Fibroblast of villous mesenchyme (primary cell): ENCODE results near the gene LRRN3. TPM values are rescaled to one million over a fixed set of nuclear protein-coding genes. Genes with fewer than 3 reads are reported as not detected.

Experiments used
- DNase-seq: peaks from one replicate; pipeline ENCODE4 v3.0.0-alpha.2; 2010; ENCODE audit warnings: low read depth
- H3K4me3 ChIP-seq: 2 replicates; pipeline ENCODE4 v1.5.1; 2011; ENCODE audit warnings: low read depth, mild to moderate bottlenecking, low read length
- total RNA-seq: library from RNA; depleted of rRNA; stranded (reverse); fragments of >200 nt; gene quantifications from 2 replicates; pipeline ENCODE4 v1.2.3, GENCODE V29; 2012
- TF ChIP-seq, protein P1 (sequence below): IDR thresholded peaks from 2 replicates; pipeline ENCODE4 v1.5.1; 2012; ENCODE audit warnings: low read depth, mild to moderate bottlenecking, low read length; ENCODE audit not compliant: insufficient read depth

The LRRN3 gene
- total RNA-seq = 0.64 and 0.86 TPM in 2 replicates

DNA sequence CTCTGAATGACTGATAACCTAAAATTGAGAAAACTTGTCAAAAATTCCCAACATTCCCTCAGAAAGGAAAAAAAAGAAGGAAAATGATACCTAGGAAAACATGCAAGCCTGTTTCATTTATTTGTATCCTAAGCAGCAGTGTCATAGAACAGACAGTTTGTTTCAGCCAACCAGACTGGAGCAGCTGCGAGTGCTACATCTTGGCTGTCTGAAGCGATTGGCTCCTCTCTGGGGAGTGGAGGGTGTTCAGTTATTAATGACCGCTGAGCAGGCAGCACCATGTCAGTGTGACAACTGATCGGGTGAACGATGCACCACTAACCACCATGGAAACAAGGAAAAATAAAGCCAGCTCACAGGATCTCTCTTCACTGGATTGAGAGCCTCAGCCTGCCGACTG lies at the start of gene LRRN3:
Gene LRRN3 (plus strand): TSS at position 282 of the 400 bp plus-strand sequence. CDS start 31,646 bp downstream, outside the sequence.
- peak within 1 kb of the TSS; percentile 25 for H3K4me3 ChIP-seq
- TF ChIP-seq, protein P1, sequence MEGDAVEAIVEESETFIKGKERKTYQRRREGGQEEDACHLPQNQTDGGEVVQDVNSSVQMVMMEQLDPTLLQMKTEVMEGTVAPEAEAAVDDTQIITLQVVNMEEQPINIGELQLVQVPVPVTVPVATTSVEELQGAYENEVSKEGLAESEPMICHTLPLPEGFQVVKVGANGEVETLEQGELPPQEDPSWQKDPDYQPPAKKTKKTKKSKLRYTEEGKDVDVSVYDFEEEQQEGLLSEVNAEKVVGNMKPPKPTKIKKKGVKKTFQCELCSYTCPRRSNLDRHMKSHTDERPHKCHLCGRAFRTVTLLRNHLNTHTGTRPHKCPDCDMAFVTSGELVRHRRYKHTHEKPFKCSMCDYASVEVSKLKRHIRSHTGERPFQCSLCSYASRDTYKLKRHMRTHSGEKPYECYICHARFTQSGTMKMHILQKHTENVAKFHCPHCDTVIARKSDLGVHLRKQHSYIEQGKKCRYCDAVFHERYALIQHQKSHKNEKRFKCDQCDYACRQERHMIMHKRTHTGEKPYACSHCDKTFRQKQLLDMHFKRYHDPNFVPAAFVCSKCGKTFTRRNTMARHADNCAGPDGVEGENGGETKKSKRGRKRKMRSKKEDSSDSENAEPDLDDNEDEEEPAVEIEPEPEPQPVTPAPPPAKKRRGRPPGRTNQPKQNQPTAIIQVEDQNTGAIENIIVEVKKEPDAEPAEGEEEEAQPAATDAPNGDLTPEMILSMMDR = no peak
- DNase-seq = peak; percentile 29

DNA sequence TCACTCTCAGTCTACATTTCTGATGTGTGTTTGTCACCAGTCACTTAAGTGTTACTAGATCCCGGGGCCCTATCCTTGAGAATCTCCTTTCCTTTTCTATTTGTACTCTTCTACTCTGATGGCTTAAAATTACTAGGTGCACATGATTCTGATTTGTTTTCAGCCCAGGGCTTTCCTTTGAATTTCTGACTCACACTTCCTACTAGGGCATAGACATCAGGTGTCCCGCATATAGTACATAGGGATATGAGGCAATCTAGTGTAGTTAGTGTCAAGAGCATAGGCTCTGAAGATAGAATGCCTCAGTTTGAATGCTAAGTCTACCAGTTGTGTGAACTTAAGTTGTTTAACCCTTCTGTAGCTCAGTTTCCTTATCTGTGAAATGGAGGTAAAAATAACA lies 49.4 kb upstream of the LRRN3 start:
- TF ChIP-seq, protein P1 = no peak
- no peak for DNase-seq
- no peak overlapping the region for H3K4me3 ChIP-seq

DNA sequence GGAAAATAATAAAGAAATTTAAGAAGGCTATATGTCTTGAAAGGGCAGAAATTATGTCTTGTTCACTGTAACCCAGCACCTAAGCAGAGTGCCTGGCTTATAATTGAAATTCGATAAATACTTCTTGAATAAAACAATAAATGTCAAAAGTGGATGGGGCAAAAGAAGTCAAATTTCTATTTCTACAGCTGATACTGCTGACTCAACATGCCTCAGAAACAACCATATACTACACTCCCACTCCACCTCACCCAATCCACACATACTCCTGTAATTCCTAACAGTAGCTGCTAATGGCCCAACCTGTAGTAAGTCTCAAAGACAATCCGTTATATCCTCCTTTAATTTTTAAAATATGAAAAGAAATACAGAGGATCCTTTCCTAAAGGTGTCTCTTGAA lies 48.1 kb upstream of the LRRN3 start:
- H3K4me3 ChIP-seq = no peak overlapping the region
- no peak for DNase-seq
- TF ChIP-seq, protein P1 = no peak

DNA sequence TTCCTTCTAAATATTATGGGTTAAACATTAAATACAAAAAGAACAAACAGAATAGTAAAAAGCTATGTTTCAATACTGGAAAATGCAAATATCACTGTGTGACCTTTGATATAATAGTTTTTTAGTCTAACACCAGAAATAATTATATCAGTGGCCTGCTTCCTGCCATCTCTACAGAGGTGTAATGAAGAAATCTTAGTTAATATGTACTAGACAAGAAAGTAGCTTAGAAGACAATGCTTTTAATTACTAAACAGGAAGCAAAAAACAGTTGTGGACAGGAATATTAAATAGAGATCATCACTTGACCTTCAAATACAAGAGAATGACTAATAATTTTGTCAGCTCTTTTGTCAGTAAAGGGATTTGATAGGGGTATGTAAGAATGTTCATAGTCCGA lies 47.4 kb upstream of the LRRN3 start:
- TF ChIP-seq, protein P1 = no peak
- H3K4me3 ChIP-seq = no peak overlapping the region

DNA sequence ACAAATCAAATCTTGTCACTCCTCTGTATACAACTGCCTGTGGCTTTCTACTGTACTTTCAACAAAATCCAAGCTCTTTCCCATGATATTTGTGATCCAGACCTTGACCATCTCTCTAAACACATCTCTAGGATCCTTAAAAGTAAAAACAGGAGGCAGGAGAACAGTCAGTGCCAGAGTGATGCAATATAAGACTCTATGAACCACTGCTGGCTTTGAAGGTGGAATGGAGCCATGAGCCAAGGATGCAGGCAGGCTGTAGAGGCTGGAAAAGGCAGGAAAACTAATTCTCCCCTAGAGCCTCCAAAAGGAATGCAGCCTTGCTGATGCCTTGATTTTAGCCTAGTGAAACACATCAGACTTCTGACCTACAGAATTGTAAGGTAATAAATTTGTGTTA lies 45.5 kb upstream of the LRRN3 start:
- TF ChIP-seq, protein P1 = no peak

More for the DNA sequence above, 47.4 kb upstream of the LRRN3 start:
- no peak for DNase-seq

DNA sequence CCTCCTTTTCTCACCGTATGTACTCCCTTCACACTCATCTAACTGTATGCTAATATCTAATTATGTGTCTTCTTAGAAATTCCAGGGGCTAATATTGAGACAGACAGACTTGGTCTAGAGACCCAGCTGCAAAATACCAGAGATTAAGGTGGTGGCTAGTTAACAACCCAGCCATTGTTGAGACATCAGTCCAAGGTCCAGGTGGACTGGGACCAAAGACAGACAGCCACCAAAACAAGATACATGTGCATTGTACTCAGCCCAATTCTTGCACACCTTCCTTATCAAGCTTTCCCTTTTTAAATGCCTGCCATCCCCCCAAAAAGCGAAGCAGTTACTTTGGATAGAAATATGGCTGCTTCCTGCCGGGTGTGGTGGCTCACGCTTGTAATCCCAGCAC lies 43.3 kb upstream of the LRRN3 start:
- no peak for DNase-seq
- TF ChIP-seq, protein P1 = no peak

More for the DNA sequence above, 45.5 kb upstream of the LRRN3 start:
- no peak overlapping the region for H3K4me3 ChIP-seq
- no peak for DNase-seq

More for the DNA sequence above, 43.3 kb upstream of the LRRN3 start:
- H3K4me3 ChIP-seq = no peak overlapping the region
